ENCODE results near the gene ZNF474. TPM values are rescaled to one million over a fixed set of nuclear protein-coding genes. Genes with fewer than 3 reads are reported as not detected.

The ZNF474 gene
- total and polyA plus RNA-seq, 3 donors from 2014 or later, result 3.7 to 16.4 (median 7.1) TPM

GRCh38 chr5:122112063-122112462, 17.3 kb upstream of the ZNF474 start:
- intact Hi-C loops (cut with DNase I; ENCODE audit: low total_unique reads), result no loop called here
- Histone ChIP-seq H3K27me3 (no peaks in the 10 kb centered on the region), H3K4me1 (no peaks in the 10 kb centered on the region), H3K27ac (no peak overlapping the region), H3K4me3 (no peak overlapping the region), H3K36me3 (ENCODE audit: low read depth, missing control alignments) (no peaks in the 10 kb centered on the region), H3K9me3 (no peaks in the 10 kb centered on the region)
- 61 to 63% methylated on average over 3 of the region's 3 CpGs for WGBS, 2 donors
- no peak for DNase-seq
- TF ChIP-seq POLR2A (IDR thresholded peaks at IDR 0.05) (no peak), CTCF (IDR thresholded peaks at IDR 0.05) (no peak)

- TF ChIP-seq POLR2A (IDR thresholded peaks at IDR 0.05) (no peak), CTCF (IDR thresholded peaks at IDR 0.05) (no peak)
- Histone ChIP-seq H3K36me3 (ENCODE audit: low read depth, missing control alignments) (no peaks in the 10 kb centered on the region), H3K4me3 (no peak overlapping the region), H3K27me3 (no peaks in the 10 kb centered on the region), H3K27ac (no peak overlapping the region), H3K4me1 (no peaks in the 10 kb centered on the region), H3K9me3 (no peaks in the 10 kb centered on the region)
- intact Hi-C loops (cut with DNase I; ENCODE audit: low total_unique reads), result no loop called here
- WGBS, 2 donors, result 77 to 96% methylated on average over 4 to 5 of the region's 6 CpGs
- no peak for DNase-seq
Observed at GRCh38 chr5:122112733-122113558, 16.4 kb upstream of the ZNF474 start.

- no peaks in the 10 kb centered on the region for H3K9me3 ChIP-seq
- no peaks in the 10 kb centered on the region for H3K27me3 ChIP-seq
- TF ChIP-seq POLR2A (IDR thresholded peaks at IDR 0.05) (no peak), CTCF (IDR thresholded peaks at IDR 0.05) (no peak)
- no peak overlapping the region for H3K4me3 ChIP-seq
- intact Hi-C loops (cut with DNase I; ENCODE audit: low total_unique reads), result no loop called here
- no peaks in the 10 kb centered on the region for H3K4me1 ChIP-seq
- no peaks in the 10 kb centered on the region for H3K36me3 ChIP-seq (ENCODE audit: low read depth, missing control alignments)
- DNase-seq, result no peak
- WGBS, 2 donors, result 79 to 91% methylated on average over 2 of the region's 2 CpGs
- no peak overlapping the region for H3K27ac ChIP-seq
Observed at GRCh38 chr5:122114501-122114900, 14.8 kb upstream of the ZNF474 start.

- TF ChIP-seq CTCF (IDR thresholded peaks at IDR 0.05), result no peak
- TF ChIP-seq POLR2A (IDR thresholded peaks at IDR 0.05), result no peak
- 87 to 98% methylated on average over 1 of the region's 1 CpG for WGBS, 2 donors
- DNase-seq, result no peak
- H3K4me3 ChIP-seq, result no peak overlapping the region
- H3K27ac ChIP-seq, result no peak overlapping the region
- intact Hi-C loops (cut with DNase I; ENCODE audit: low total_unique reads), result no loop called here
- H3K9me3 ChIP-seq, result no peaks in the 10 kb centered on the region
- H3K27me3 ChIP-seq, result no peaks in the 10 kb centered on the region
- no peaks in the 10 kb centered on the region for H3K36me3 ChIP-seq (ENCODE audit: low read depth, missing control alignments)
- H3K4me1 ChIP-seq, result no peaks in the 10 kb centered on the region
Observed at GRCh38 chr5:122118356-122118948, 10.9 kb upstream of the ZNF474 start.
